ENCODE results near the gene FHL1.

GRCh38 chrX:136198678-136199243 is 51.4 kb downstream of the FHL1 start:
- no peak for TF ChIP-seq YY1 (IDR thresholded peaks at IDR 0.05; ENCODE audit: insufficient read depth, insufficient read length)
- TF ChIP-seq ZNF274 (IDR thresholded peaks at IDR 0.05; ENCODE audit: low read depth, low read length): no peak
- TF ChIP-seq SUZ12 (IDR thresholded peaks at IDR 0.05; ENCODE audit: extremely low read depth, insufficient read depth, insufficient read length): no peak

Measured in NT2/D1 (cell line).